ENCODE data around the gene TEAD1.

Gene TEAD1

DNA sequence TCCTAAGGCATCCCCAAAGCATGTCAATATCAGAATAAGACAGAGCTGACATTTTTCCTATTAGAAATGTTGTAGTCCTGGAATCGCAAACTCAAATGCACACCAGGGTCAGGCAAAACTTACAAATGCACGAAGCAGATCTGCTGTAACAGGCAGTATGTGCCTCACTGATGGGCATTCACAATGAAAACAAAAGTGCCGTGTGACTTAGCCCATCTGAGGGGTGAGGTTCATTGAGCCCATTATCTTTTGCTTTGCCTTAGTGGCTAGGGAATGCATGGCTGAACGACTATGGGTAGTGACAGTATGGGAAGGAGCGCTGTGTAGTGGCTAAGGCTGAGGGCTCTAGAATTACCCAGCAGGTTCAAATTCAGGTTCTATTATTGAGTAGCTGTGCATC is 291.8 kb downstream of the TEAD1 start:
- TF ChIP-seq TAF1 (IDR thresholded peaks at IDR 0.05; ENCODE audit: borderline replicate concordance, insufficient read depth, low read length) (no peak), POLR2AphosphoS5 (IDR thresholded peaks at IDR 0.05; ENCODE audit: low read depth, low read length) (no peak), SIN3A (IDR thresholded peaks at IDR 0.05; ENCODE audit: borderline replicate concordance, insufficient read depth, low read length) (no peak), FOXP2 (optimal IDR thresholded peaks at IDR 0.05; ENCODE audit: borderline replicate concordance, extremely low read depth, extremely low read length, insufficient read depth) (no peak)
- TF ChIP-seq, protein P1, sequence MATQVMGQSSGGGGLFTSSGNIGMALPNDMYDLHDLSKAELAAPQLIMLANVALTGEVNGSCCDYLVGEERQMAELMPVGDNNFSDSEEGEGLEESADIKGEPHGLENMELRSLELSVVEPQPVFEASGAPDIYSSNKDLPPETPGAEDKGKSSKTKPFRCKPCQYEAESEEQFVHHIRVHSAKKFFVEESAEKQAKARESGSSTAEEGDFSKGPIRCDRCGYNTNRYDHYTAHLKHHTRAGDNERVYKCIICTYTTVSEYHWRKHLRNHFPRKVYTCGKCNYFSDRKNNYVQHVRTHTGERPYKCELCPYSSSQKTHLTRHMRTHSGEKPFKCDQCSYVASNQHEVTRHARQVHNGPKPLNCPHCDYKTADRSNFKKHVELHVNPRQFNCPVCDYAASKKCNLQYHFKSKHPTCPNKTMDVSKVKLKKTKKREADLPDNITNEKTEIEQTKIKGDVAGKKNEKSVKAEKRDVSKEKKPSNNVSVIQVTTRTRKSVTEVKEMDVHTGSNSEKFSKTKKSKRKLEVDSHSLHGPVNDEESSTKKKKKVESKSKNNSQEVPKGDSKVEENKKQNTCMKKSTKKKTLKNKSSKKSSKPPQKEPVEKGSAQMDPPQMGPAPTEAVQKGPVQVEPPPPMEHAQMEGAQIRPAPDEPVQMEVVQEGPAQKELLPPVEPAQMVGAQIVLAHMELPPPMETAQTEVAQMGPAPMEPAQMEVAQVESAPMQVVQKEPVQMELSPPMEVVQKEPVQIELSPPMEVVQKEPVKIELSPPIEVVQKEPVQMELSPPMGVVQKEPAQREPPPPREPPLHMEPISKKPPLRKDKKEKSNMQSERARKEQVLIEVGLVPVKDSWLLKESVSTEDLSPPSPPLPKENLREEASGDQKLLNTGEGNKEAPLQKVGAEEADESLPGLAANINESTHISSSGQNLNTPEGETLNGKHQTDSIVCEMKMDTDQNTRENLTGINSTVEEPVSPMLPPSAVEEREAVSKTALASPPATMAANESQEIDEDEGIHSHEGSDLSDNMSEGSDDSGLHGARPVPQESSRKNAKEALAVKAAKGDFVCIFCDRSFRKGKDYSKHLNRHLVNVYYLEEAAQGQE (IDR thresholded peaks at IDR 0.05; ENCODE audit: insufficient read depth in 1 of 2, low read depth in 2 of 2, low read length in 2 of 2): no peak

DNA sequence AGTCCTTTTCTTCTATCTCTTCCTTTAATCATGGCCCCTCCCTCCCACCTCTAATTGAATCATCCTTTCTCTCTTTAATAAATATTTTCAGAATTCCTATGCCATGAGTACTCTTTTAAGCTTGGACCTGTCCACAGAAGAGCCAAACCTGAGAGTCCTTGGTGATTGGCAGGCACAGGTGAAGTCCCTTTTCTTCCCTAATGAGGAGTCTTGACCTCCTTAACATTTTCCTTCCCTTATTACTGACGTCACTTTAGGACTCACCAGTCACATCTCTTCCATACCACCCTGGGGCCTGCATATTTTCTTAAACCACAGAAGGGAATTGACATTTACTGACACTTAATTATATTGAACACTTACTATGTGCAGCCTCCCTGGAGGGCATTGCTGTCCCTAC is 293.9 kb downstream of the TEAD1 start:
- TF ChIP-seq FOXP2 (optimal IDR thresholded peaks at IDR 0.05; ENCODE audit: borderline replicate concordance, extremely low read depth, extremely low read length, insufficient read depth): no peak
- no peak for TF ChIP-seq TAF1 (IDR thresholded peaks at IDR 0.05; ENCODE audit: borderline replicate concordance, insufficient read depth, low read length)
- TF ChIP-seq POLR2AphosphoS5 (IDR thresholded peaks at IDR 0.05; ENCODE audit: low read depth, low read length): no peak
- TF ChIP-seq, protein P1 (IDR thresholded peaks at IDR 0.05; ENCODE audit: insufficient read depth in 1 of 2, low read depth in 2 of 2, low read length in 2 of 2): no peak
- no peak for TF ChIP-seq SIN3A (IDR thresholded peaks at IDR 0.05; ENCODE audit: borderline replicate concordance, insufficient read depth, low read length)

DNA sequence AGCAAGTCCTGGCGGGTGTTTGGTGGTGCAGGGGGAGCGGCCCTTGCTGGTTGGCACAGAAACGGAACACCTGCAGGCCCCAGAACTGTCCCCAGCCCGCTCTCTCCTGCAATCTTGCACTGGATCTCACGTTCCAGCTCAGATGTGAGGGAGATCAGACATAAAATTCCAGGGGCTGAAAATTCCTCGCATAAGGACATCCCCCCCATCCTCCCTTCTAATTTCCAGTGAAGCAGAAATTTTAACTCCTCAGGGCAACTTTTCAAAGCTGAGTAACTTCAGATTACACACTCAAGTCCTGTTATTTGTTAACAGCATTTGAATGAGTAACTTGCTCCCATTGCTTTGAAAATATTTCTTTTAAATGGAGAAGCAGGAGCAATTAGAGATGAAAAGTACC is 294.6 kb downstream of the TEAD1 start:
- TF ChIP-seq POLR2AphosphoS5 (IDR thresholded peaks at IDR 0.05; ENCODE audit: low read depth, low read length): no peak

DNA sequence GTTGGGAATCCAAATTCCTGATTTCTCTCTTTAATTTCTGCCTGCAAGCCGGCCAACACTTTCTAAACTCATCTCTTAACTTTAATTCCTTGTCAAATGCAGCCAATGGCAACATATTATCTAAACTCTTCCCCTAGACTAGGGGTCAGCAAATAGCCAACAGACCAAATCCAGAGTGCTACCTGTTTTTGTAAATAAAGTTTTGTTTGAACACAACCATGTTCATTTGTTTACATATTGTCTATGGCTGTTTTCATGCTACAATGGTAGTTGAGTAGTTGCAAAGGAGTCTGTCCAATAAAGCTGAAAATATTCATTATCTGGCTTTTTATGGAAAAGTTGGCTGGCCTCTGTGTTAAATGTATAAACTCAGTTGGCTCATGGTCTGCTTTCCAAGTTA is 297.7 kb downstream of the TEAD1 start:
- no peak for TF ChIP-seq POLR2AphosphoS5 (IDR thresholded peaks at IDR 0.05; ENCODE audit: low read depth, low read length)
- no peak for TF ChIP-seq TAF1 (IDR thresholded peaks at IDR 0.05; ENCODE audit: borderline replicate concordance, insufficient read depth, low read length)
- no peak for TF ChIP-seq SIN3A (IDR thresholded peaks at IDR 0.05; ENCODE audit: borderline replicate concordance, insufficient read depth, low read length)
- TF ChIP-seq FOXP2 (optimal IDR thresholded peaks at IDR 0.05; ENCODE audit: borderline replicate concordance, extremely low read depth, extremely low read length, insufficient read depth): no peak
- TF ChIP-seq, protein P1 (IDR thresholded peaks at IDR 0.05; ENCODE audit: insufficient read depth in 1 of 2, low read depth in 2 of 2, low read length in 2 of 2): no peak

DNA sequence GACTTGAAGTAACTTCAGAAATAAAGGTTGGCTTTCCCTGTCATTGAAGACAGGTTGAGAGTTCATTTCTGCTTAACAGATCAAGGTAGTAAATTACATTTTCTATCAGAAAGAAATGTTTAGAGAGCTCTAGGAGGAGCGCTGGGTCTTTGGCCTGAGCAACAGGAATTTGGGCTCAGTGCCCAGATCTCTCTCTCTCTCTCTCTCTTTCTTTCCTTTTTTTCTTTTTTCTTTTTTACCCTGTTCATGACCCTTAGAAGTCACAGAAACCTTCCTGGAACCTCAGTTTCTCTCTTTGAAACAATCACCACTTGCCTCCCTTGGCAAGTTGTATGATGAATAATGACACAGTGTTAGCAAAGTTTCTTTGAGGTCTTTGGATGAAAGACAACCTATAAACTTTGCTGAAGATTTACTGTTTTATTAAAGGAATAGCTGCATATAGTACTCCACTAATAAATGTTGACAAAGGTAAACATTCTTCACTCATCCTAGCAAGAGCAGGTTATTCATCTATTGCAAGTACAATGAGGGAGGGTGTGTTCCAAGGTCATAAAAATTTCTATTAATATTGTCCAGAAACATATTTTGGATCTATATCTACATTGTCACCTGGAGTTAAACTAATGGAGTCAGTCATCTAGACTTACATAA is 299.4 kb downstream of the TEAD1 start:
- TF ChIP-seq SIN3A (IDR thresholded peaks at IDR 0.05; ENCODE audit: borderline replicate concordance, insufficient read depth, low read length): no peak
- TF ChIP-seq, protein P1 (IDR thresholded peaks at IDR 0.05; ENCODE audit: insufficient read depth in 1 of 2, low read depth in 2 of 2, low read length in 2 of 2): no peak
- no peak for TF ChIP-seq POLR2AphosphoS5 (IDR thresholded peaks at IDR 0.05; ENCODE audit: low read depth, low read length)
- no peak for TF ChIP-seq TAF1 (IDR thresholded peaks at IDR 0.05; ENCODE audit: borderline replicate concordance, insufficient read depth, low read length)
- no peak for TF ChIP-seq FOXP2 (optimal IDR thresholded peaks at IDR 0.05; ENCODE audit: borderline replicate concordance, extremely low read depth, extremely low read length, insufficient read depth)
